Caco-2 (cell line): Measurements from ENCODE around the gene C2orf68. TPM values are rescaled to one million over a fixed set of nuclear protein-coding genes. Genes with fewer than 3 reads are reported as not detected.

Source experiments
- BruUV-seq: library from RNA; stranded (reverse); fragments of 400-500 nt; replicated peaks from 2 replicates; lab custom pipeline; 2021; lab: Mats Ljungman, UMichigan
- CTCF ChIA-PET: fragments of 300-600 bp; sonication (Branson Sonifier 250); formaldehyde crosslinking; loops from one replicate; lab custom pipeline; 2022; ENCODE audit warnings: antibody characterized with exemption; lab: Charles Lee
- POLR2A ChIA-PET: fragments of 300-600 bp; sonication (Branson Sonifier 250); formaldehyde crosslinking; loops from one replicate; lab custom pipeline; 2022; ENCODE audit warnings: antibody characterized with exemption; lab: Charles Lee
- DNase-seq, 2 experiments: peaks; one replicate each; pipeline versions ENCODE4 v3.0.0 to v3.0.0-alpha.2; 2020 to 2022
- H3K27me3 ChIP-seq: replicated peaks from 2 replicates; pipeline ENCODE4 v1.6.0; 2011; ENCODE audit warnings: low read length; ENCODE audit not compliant: control insufficient read depth, insufficient read depth
- H3K36me3 ChIP-seq: 2 replicates; pipeline ENCODE4 v1.5.1; 2011; ENCODE audit warnings: low read length; ENCODE audit not compliant: control insufficient read depth, insufficient read depth
- H3K4me1 ChIP-seq: fragments of 250-450 bp; sonication (Bioruptor Pico); 2 replicates; pipeline ENCODE4 v1.5.1; 2020; ENCODE audit warnings: mild to moderate bottlenecking
- H3K4me3 ChIP-seq: 2 replicates; pipeline ENCODE4 v1.5.1; 2011; ENCODE audit warnings: low read depth, mild to moderate bottlenecking, control low read depth, low read length
- H3K9me3 ChIP-seq: fragments of 250-450 bp; sonication (Bioruptor Pico); 2 replicates; pipeline ENCODE4 v1.5.1; 2020; ENCODE audit warnings: mild to moderate bottlenecking, moderate library complexity
- H3K27ac Mint-ChIP-seq: one replicate; pipeline ENCODE4 v1.8.0; 2022; ENCODE audit warnings: mixed read lengths; ENCODE audit not compliant: unreplicated experiment
- H3K27me3 Mint-ChIP-seq: one replicate; pipeline ENCODE4 v1.8.0; 2022; ENCODE audit warnings: mixed read lengths; ENCODE audit not compliant: insufficient read depth, unreplicated experiment
- H3K36me3 Mint-ChIP-seq: one replicate; pipeline ENCODE4 v1.8.0; 2022; ENCODE audit warnings: mild to moderate bottlenecking, mixed read lengths; ENCODE audit not compliant: insufficient read depth, unreplicated experiment
- H3K4me1 Mint-ChIP-seq: one replicate; pipeline ENCODE4 v1.8.0; 2022; ENCODE audit warnings: low read depth, mixed read lengths; ENCODE audit not compliant: unreplicated experiment
- H3K4me3 Mint-ChIP-seq: one replicate; pipeline ENCODE4 v1.8.0; 2022; ENCODE audit warnings: mild to moderate bottlenecking, moderate library complexity, mixed read lengths; ENCODE audit not compliant: unreplicated experiment
- H3K9me3 Mint-ChIP-seq: one replicate; pipeline ENCODE4 v1.8.0; 2022; ENCODE audit warnings: mixed read lengths; ENCODE audit not compliant: unreplicated experiment
- CTCF ChIP-seq, 2 experiments: fragments of 200-600 bp in 1 of 2; IDR thresholded peaks; 1 replicate in 1 of 2; 2 replicates in 1 of 2; pipeline versions ENCODE4 v1.5.1 to v1.8.0; 2011 to 2022; ENCODE audit warnings: antibody characterized with exemption in 1 of 2, control low read depth in 1 of 2, inconsistent platforms in 1 of 2, low read depth in 1 of 2, low read length in 1 of 2, mild to moderate bottlenecking in 1 of 2, moderate library complexity in 1 of 2; ENCODE audit not compliant: insufficient read depth in 1 of 2, severe bottlenecking in 1 of 2, unreplicated experiment in 1 of 2
- intact Hi-C: fragments of 100-400 bp; cut with micrococcal nuclease; formaldehyde crosslinking; loops from one replicate; pipeline ENCODE4 v1.10.0; 2022; ENCODE audit not compliant: unreplicated experiment
- total RNA-seq: library from RNA; stranded (reverse); gene quantifications from 2 replicates; pipeline ENCODE4 v1.2.3, GENCODE V29; 2022

The C2orf68 gene
- total RNA-seq, 1 experiment from 2014 or later = 54.5 TPM

- Mint-ChIP-seq H3K27ac (no peak overlapping the region), H3K27me3 (no peaks in the 10 kb centered on the region)
These were observed 15.3 kb downstream of the C2orf68 start for GRCh38 chr2:85596486-85597143.

GRCh38 chr2:85596026-85596333, 15.9 kb downstream of the C2orf68 start:
- intact Hi-C loops = no loop called here
- H3K4me3 Mint-ChIP-seq = peak overlapping the region; percentile 97
- Histone ChIP-seq H3K27me3 (no peaks in the 10 kb centered on the region), H3K4me3 (peak overlapping the region; percentile 92), H3K4me1 (peaks cover 14% of the 10 kb centered on the region), H3K9me3 (no peaks in the 10 kb centered on the region), H3K36me3 (peaks cover 11% of the 10 kb centered on the region)
- no TSS peak for BruUV-seq
- ChIA-PET CTCF (interaction anchor here (0.9 to 1.7 kb wide), 6 partner anchors 9 to 175 kb away, joined by 3 to 9 read pairs (median 5); partner anchors contain the start of gene GGCX), POLR2A (interaction anchor here (0.5 to 1.8 kb wide), 9 partner anchors 9 to 107 kb away, joined by 3 to 22 read pairs (median 12); partner anchors contain the start of genes C2orf68, GGCX, MAT2A and VAMP8)
- H3K36me3 Mint-ChIP-seq = peaks cover 33% of the 10 kb centered on the region
- H3K27me3 Mint-ChIP-seq = no peaks in the 10 kb centered on the region
- no peak for DNase-seq
- no peaks in the 10 kb centered on the region for H3K9me3 Mint-ChIP-seq
- H3K27ac Mint-ChIP-seq = peak overlapping the region; percentile 83
- peaks cover 15% of the 10 kb centered on the region for H3K4me1 Mint-ChIP-seq
- TF ChIP-seq CTCF (IDR thresholded peaks at IDR 0.05; ENCODE audit: insufficient read depth in 1 of 2, low read depth in 1 of 2, low read length in 1 of 2, severe bottlenecking in 1 of 2, unreplicated experiment in 1 of 2) = no peak

More at GRCh38 chr2:85596486-85597143, 15.3 kb downstream of the C2orf68 start:
- Mint-ChIP-seq H3K36me3 (peaks cover 33% of the 10 kb centered on the region), H3K4me3 (peak overlapping the region; percentile 97), H3K9me3 (no peaks in the 10 kb centered on the region), H3K4me1 (peaks cover 16% of the 10 kb centered on the region)
- no peaks in the 10 kb centered on the region for H3K9me3 ChIP-seq
- peaks cover 11% of the 10 kb centered on the region for H3K36me3 ChIP-seq
- H3K4me3 ChIP-seq = peak overlapping the region; percentile 92
- H3K27me3 ChIP-seq = no peaks in the 10 kb centered on the region
- no TSS peak for BruUV-seq
- intact Hi-C loops = no loop called here
- no peak for TF ChIP-seq CTCF (IDR thresholded peaks at IDR 0.05; ENCODE audit: insufficient read depth in 1 of 2, low read depth in 1 of 2, low read length in 1 of 2, severe bottlenecking in 1 of 2, unreplicated experiment in 1 of 2)
- ChIA-PET CTCF (interaction anchor here (0.6 to 1.4 kb wide), 2 partner anchors 9 to 58 kb away, joined by 6 to 9 read pairs; partner anchors contain the start of gene MAT2A), POLR2A (interaction anchor here (1.1 to 1.8 kb wide), 3 partner anchors 9 to 36 kb away, joined by 8 to 22 read pairs (median 13); partner anchors contain the start of genes GGCX and VAMP8)
- no peak for DNase-seq
- H3K4me1 ChIP-seq = peaks cover 14% of the 10 kb centered on the region; the same call in 1 of the 2 replicates

GRCh38 chr2:85595301-85596025, 16.4 kb downstream of the C2orf68 start, which contains the start of gene RNF181:
Gene RNF181 (plus strand): TSS chr2:85595745. CDS start chr2:85595764, 19 bp downstream.
- ChIA-PET POLR2A (interaction anchor here (0.5 to 1.8 kb wide), 13 partner anchors 8 to 259 kb away, joined by 3 to 22 read pairs (median 7); partner anchors contain the start of genes C2orf68, GGCX, MAT2A and VAMP8), CTCF (interaction anchor here (0.9 to 1.7 kb wide), 6 partner anchors 8 to 174 kb away, joined by 3 to 9 read pairs (median 5); partner anchors contain the start of gene GGCX)
- H3K27me3 Mint-ChIP-seq = no peaks in the 10 kb centered on the region
- no peaks in the 10 kb centered on the region for H3K9me3 Mint-ChIP-seq
- peaks cover 20% of the 10 kb centered on the region for H3K4me1 Mint-ChIP-seq
- no peak for TF ChIP-seq CTCF (IDR thresholded peaks at IDR 0.05; ENCODE audit: insufficient read depth in 1 of 2, low read depth in 1 of 2, low read length in 1 of 2, severe bottlenecking in 1 of 2, unreplicated experiment in 1 of 2)
- H3K36me3 Mint-ChIP-seq = peaks cover 29% of the 10 kb centered on the region
- peak within 1 kb of the TSS; percentile 83 for H3K27ac Mint-ChIP-seq
- peaks cover 9% of the 10 kb centered on the region for H3K36me3 ChIP-seq
- no peaks in the 10 kb centered on the region for H3K27me3 ChIP-seq
- peak; percentile 96 to 98 for DNase-seq
- intact Hi-C loops = loop anchor here (1.0 kb wide), 1 partner anchor 10 kb away; no protein-coding TSS in a partner anchor
- H3K4me1 ChIP-seq = peaks cover 17% of the 10 kb centered on the region
- H3K4me3 ChIP-seq = peak within 1 kb of the TSS; percentile 92
- peak within 1 kb of the TSS; percentile 97 for H3K4me3 Mint-ChIP-seq
- BruUV-seq = no TSS peak
- H3K9me3 ChIP-seq = no peaks in the 10 kb centered on the region
